SIG-M5 treated with dmso at 0.1 percent for 504 hours (cell line): ENCODE data around the gene HS6ST2.

Experiments
- DNase-seq: peaks from one replicate; lab custom pipeline; 2025; ENCODE audit not compliant: unreplicated experiment; lab: John Stamatoyannopoulos, UW

HS6ST2 gene

DNA sequence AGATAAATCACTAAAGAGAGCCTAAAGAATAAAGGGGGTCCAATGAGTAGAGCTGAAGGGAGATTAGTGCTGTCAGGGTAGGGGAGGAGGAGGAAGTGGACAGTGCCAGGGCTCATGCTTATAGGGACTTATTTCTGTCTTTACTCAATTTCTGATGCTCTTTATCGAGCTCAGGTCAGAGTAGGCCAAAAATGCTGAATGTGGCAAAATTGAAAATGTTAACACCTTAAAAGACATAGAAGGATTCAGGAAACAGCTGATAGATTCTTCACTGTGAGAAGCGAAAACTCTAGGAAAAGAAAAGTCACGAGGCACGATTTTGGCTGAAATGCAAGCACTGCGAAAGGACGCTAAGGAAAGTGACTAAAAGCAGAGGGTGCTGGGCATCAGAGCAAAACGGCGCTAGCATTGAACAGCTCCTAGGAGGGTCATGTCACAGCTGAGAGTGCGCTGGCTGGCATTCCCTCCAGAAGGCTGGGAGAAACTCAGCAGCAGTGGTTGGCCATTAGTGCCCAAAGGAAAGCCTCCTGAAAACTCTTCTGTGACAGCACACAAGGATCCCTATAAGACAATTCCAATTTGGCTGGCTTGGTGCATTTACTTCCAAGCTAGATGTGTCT is 150.9 kb downstream of the HS6ST2 start:
- DNase-seq, result no peak

GRCh38 chrX:132802033-132802432 is 156.4 kb downstream of the HS6ST2 start:
- DNase-seq, result no peak

DNA sequence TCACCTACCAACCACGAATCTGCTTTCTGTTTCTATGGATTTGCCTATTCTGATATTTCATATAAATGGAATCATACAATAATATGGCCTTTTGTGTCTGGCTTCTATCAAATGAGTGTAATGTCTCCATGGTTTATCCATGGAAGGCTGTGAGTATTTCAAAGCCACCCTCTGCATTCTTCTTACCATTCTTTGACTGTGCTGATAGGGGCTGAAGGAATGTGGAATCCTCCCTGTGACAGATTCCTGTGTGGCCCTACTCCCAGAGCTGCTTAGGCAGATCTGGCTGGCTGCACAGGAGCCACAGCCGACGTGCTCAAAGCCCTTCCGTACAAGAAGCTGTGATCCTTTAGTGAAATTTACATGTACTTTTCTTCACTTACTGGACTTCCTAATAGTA is 163.2 kb downstream of the HS6ST2 start:
- no peak for DNase-seq

- DNase-seq, result no peak
Observed at GRCh38 chrX:132791714-132792113, 166.7 kb downstream of the HS6ST2 start.

DNA sequence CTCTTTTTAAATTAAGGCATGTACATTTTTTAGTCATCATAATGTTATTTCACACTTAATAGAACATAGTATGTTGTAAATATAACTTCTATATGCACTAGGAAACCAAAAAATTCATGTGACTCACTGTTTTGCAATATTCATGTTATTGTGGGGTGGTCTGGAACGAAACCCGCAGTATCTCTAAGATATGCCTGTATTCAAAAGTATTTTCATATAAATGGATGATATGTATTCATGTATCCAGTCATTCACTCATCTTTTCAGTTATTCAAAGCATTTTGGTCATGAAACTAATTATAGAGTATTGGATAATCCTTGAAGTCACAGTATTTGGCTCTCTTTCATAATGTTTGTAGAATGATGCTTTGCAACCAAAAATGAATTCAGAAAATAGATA is 168.1 kb downstream of the HS6ST2 start:
- no peak for DNase-seq

DNA sequence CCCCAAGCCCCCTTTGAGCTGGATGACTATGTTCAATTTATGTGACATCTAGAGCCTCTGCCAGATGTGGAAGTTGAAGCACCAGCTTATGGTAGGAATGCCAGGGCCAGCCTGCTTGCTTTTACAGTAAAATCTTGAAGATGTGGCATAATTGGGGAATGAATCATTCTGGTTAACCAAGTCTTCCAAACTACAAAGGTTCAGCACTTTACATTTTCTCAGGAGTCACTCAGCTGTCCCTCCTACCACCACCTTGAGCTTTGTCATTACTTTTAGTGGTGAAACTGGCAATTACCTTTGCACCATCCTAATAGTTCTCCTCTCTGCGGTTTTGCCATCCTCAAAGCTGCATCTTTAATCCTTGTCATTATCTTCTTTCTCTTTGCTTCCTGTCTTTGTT is 172.2 kb downstream of the HS6ST2 start:
- DNase-seq, result no peak

GRCh38 chrX:132778917-132779316 is 179.5 kb downstream of the HS6ST2 start:
- no peak for DNase-seq

DNA sequence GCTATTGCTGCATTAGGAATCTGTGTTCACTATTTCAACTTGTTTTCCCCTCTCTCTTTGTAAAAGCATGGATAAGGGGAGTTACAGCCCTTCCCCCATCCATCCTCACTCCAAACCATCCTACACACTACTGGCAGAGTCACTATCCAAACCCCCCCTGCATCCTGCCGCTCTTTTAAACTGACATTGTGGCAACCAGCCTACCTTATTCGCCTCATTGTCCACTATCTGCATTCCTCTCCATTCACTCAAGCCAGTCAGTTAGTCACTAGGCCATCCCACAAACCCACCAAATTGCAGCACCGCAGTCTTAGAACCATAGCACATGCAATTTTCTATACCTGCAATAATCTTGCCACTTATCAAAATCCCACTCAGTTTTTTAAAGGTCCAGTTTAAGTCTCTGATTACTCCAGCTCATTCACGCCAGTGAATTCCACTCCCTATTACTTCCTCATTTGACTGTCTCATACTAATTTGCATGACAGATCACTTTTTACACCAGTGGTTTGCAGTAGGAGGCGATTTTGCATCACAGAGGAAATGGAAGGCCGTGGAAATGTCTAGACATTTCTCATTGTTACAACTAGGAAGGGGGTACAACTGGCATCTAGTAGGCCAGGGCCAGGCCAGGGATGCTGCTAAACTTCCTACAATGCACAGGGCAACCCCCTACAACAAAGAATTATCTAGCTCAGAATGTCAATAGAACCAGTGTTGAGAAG is 181.8 kb downstream of the HS6ST2 start:
- DNase-seq, result no peak

- no peak for DNase-seq
Observed at GRCh38 chrX:132775263-132775823, 183.1 kb downstream of the HS6ST2 start.

GRCh38 chrX:132774010-132774714 is 184.3 kb downstream of the HS6ST2 start:
- DNase-seq, result no peak

GRCh38 chrX:132769609-132770008 is 188.8 kb downstream of the HS6ST2 start:
- DNase-seq, result no peak

DNA sequence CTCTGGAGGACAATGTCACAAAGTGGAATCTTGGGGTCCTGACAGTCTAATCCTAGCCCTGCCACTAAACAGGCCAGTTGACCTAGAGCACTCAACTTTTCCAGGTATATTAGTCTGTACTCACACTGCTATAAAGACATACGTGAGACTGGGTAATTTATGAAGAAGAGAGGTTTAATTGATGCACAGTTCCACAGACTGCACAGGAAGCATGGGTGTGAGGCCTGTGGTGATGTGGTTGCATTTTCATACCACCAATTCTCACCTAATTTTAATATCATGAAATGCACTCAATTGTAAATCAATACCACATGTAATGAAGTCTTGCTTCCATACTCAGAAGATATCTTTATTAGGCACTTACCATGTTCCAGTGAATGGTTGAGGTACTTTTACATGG is 192.0 kb downstream of the HS6ST2 start:
- DNase-seq, result no peak

GRCh38 chrX:132763528-132763927 is 194.9 kb downstream of the HS6ST2 start:
- DNase-seq, result no peak

- DNase-seq, result no peak
Observed at GRCh38 chrX:132758759-132759158, 199.7 kb downstream of the HS6ST2 start.

- no peak for DNase-seq
Observed at GRCh38 chrX:132757066-132757623, 201.3 kb downstream of the HS6ST2 start.

DNA sequence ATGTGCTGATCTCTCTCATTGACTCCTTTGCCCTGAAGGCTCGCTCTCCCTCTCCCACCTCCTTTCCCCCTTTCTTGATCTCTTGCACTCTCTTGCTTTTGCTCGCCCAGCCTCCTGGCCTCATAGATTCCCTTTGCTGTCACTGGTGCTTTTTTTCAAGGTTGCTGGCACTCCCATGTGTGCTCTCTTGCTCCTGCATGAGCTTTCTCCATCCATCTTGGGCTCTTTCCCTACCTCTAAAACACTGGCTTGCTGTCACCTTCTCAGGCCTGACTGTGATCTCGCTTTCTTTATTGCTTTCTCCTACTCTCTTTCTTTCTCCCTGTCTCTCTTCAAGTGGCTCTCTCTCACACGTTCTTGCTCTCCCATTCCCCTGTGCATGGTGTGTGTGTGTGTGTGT is 202.0 kb downstream of the HS6ST2 start:
- no peak for DNase-seq

DNA sequence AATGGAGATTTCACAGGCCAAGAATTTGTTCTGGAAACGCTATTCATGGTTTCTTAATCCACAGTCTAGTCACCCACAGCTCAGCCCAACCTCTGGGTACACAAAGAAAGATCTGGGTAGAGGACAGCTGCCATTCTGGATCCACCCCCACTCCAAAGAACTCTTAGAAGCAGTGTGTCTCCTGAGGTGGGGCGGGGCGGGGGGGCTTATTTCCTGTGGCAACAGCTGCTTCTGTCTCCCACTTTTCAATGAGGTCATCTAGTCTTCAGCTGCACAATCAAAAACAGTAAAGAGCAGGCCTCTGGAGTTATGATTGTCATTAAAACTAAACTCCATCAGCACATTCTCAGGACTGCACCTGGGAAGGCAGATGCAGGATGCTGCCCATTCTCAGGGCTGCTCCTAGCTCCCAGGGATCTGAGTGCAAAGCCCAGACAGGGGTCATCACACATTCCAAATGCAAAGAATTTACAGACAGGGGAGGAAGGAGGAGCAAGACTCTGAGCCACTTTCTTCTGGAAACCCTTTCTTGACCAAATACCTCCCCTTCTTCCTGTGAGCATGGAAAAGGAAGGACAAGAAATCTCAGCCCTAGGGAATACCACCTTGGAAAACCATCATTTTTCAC is 207.3 kb downstream of the HS6ST2 start:
- DNase-seq, result no peak

DNA sequence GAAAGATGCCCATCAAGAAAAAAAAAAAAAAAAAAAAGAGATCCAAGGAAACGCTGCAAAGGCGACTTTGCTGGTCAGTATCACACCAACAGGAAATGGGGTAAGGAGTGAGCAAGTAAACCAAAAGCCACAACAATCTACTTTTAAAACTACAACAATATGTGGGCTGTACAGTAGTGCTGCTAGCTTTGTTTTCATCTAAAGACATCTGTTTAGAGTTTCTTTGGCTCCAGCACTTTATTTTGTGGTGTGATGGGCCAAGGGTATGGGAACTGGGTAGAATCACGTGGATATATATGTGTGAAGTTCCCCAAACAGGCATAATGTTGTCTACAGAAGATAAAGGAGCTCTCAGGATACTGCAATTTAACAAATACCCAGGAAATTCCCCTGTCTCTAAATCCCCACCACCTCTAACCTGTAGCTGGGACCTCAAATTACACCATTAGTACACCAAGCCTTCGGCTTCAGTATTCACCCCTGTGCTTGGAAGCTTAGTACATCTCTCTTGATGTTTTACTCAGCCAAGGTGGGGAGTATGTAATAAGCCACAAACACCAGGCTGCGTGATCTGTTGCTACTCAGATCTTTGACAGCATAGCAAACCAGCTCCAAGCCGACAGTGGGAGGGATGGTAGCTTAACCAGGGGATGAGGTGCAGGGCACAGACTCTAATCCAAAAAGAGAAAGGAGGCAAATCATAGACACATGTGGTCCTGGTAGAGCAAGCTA is 207.9 kb downstream of the HS6ST2 start:
- no peak for DNase-seq

DNA sequence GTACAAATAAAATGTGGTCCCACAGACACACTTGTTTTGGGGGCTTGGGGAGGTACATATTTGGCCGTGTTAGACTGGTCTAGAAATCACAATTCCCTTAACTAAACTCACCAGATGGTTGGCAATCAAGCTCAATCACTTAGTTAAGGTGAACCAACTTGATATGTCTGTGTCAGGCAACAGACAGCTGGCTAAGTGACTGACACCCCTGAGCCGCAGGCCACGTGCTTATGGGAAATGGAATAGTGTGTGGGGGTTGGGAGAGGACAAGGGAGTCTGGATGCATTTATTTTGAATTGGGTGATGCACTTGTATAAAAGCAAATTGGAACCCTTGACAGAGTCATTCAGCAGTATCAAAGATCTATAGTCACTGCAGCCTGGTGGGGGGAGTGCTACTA is 209.0 kb downstream of the HS6ST2 start:
- DNase-seq, result no peak

- no peak for DNase-seq
Observed at GRCh38 chrX:132748909-132749308, 209.5 kb downstream of the HS6ST2 start.

GRCh38 chrX:132748268-132748667 is 210.2 kb downstream of the HS6ST2 start:
- DNase-seq, result no peak
